H1 (cell line): ENCODE measurements around the gene MEA1. TPM values are rescaled to one million over a fixed set of nuclear protein-coding genes. Genes with fewer than 3 reads are reported as not detected.

Experiments used
- CEBPB ChIP-seq: IDR thresholded peaks from 2 replicates; pipeline ENCODE4 v1.6.1; 2012; ENCODE audit warnings: low read depth, low read length
- EGR1 ChIP-seq: IDR thresholded peaks from 2 replicates; pipeline ENCODE4 v1.6.1; 2011; ENCODE audit warnings: low read depth, low read length, borderline replicate concordance
- EZH2 ChIP-seq: fragments of 200-600 bp; sonication (generic); IDR thresholded peaks from 2 replicates; pipeline ENCODE4 v1.7.1; 2012; ENCODE audit warnings: low read depth, mild to moderate bottlenecking, moderate library complexity, low read length, inconsistent platforms; ENCODE audit not compliant: severe bottlenecking
- HDAC6 ChIP-seq: IDR thresholded peaks from one replicate; pipeline ENCODE4 v1.7.1; 2012; ENCODE audit warnings: low read depth, mild to moderate bottlenecking, inconsistent platforms, low read length, moderate library complexity
- JUN ChIP-seq: IDR thresholded peaks from 2 replicates; pipeline ENCODE4 v1.6.1; 2011; ENCODE audit warnings: low read depth, mild to moderate bottlenecking, improper control_type of control experiment, low read length
- PHF8 ChIP-seq: fragments of 200-600 bp; sonication (generic); conservative IDR thresholded peaks from 2 replicates; pipeline ENCODE4 v1.7.1; 2012; ENCODE audit warnings: low read depth, mild to moderate bottlenecking, inconsistent platforms, low read length, moderate library complexity
- POLR2A ChIP-seq, 2 experiments: IDR thresholded peaks; 1 replicate in 1 of 2; 2 replicates in 1 of 2; pipeline ENCODE4 v1.6.1; 2011; ENCODE audit warnings: low read depth in 2 of 2, low read length in 2 of 2, mild to moderate bottlenecking in 2 of 2; ENCODE audit errors: control extremely low read depth in 1 of 2
- POU5F1 ChIP-seq: IDR thresholded peaks from 2 replicates; pipeline ENCODE4 v1.6.1; 2011; ENCODE audit warnings: low read depth, mild to moderate bottlenecking, low read length, moderate library complexity
- SIRT6 ChIP-seq: IDR thresholded peaks from one replicate; pipeline ENCODE4 v1.7.1; 2012; ENCODE audit warnings: low read length, inconsistent platforms
- polyA plus RNA-seq, 7 experiments: library from polyadenylated mRNA; depleted of rRNA in 3 of 7; stranded (reverse) in 5 of 7; unstranded in 2 of 7; fragments of >200 nt in 5 of 7; fragments of 200-250 nt in 2 of 7; gene quantifications; 1 replicate in 5 of 7; 2 replicates in 1 of 7; 4 replicates in 1 of 7; pipeline versions ENCODE4 v1.2.1 to v1.2.3, GENCODE V29; 2011 to 2013; ENCODE audit warnings: missing spikeins in 2 of 7, mixed read lengths in 2 of 7
- total RNA-seq: library from RNA; stranded (reverse); fragmentation: NEBNext Ultra II Directional; extraction: Animal tissue kit (Norgen Biotek cat#: 25700); gene quantifications from 2 replicates; pipeline ENCODE4 v1.2.1, GENCODE V29; 2021
- TF ChIP-seq, protein P1 (sequence below): IDR thresholded peaks from 2 replicates; pipeline ENCODE4 v1.6.1; 2012; ENCODE audit warnings: inconsistent platforms
- TF ChIP-seq, protein P2 (sequence below): IDR thresholded peaks from 2 replicates; pipeline ENCODE4 v1.6.1; 2012; ENCODE audit warnings: low read length, inconsistent platforms

Gene MEA1
- total and polyA plus RNA-seq, 2 of the 8 experiments (the other 6 are each of a cell fraction or from before 2014, with no cell fraction given): 94.2 to 96.4 TPM

DNA sequence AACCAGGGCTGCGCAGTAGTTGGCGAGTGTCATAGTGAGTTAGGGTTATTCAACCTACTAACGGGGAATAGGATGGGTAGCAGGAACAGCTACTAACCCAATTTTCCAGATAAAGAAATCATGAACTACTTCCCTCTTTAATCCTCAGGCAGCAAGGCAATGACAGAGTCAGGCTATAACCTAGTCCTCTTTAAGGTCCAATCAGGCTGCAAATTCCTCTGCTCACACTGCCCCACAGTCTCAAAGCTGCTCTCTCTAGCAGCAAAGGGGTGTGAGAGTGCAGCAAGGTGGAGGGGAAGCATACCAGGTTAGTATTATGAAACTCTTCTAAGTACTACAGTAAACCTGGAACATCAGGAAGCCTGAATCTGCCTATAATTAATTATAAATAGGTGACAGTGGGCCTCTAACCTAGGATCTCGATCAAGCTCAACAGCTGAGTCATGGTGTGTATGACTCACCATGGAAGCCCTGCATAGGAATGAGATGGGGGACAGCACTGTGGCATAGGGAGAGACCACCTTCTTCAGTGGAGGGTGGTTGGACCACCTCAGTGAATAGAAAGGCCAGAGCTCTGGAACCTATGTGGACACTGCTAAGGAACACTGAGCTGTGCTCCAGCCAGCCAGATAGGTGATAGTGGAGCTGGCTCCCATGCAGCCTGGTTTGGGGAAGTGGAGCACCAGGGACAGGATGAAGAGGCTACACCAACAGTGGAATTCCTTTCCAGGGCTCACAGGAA is 42.7 kb downstream of the MEA1 start (continued):
- TF ChIP-seq POU5F1 (no peak), JUN (no peak), HDAC6 (no peak), POLR2A (IDR thresholded peaks at IDR 0.05; ENCODE audit: control extremely low read depth in 1 of 2, low read depth in 2 of 2, low read length in 2 of 2) (no peak), EGR1 (no peak), EZH2 (no peak), SIRT6 (no peak), PHF8 (no peak), CEBPB (no peak)
- TF ChIP-seq, protein P1, sequence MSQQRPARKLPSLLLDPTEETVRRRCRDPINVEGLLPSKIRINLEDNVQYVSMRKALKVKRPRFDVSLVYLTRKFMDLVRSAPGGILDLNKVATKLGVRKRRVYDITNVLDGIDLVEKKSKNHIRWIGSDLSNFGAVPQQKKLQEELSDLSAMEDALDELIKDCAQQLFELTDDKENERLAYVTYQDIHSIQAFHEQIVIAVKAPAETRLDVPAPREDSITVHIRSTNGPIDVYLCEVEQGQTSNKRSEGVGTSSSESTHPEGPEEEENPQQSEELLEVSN: no peak
- TF ChIP-seq, protein P2, sequence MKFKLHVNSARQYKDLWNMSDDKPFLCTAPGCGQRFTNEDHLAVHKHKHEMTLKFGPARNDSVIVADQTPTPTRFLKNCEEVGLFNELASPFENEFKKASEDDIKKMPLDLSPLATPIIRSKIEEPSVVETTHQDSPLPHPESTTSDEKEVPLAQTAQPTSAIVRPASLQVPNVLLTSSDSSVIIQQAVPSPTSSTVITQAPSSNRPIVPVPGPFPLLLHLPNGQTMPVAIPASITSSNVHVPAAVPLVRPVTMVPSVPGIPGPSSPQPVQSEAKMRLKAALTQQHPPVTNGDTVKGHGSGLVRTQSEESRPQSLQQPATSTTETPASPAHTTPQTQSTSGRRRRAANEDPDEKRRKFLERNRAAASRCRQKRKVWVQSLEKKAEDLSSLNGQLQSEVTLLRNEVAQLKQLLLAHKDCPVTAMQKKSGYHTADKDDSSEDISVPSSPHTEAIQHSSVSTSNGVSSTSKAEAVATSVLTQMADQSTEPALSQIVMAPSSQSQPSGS: no peak
